GM06990 (cell line): Measurements from ENCODE around the gene FAM234B.

Experiments used
- DNase-seq: peaks from one replicate; pipeline ENCODE4 v3.0.0-alpha.2; 2011; ENCODE audit not compliant: insufficient read length; ENCODE audit errors: extremely low read depth
- H3K27me3 ChIP-seq: replicated peaks from 2 replicates; pipeline ENCODE4 v1.6.0; 2011; ENCODE audit warnings: low read length; ENCODE audit not compliant: control insufficient read depth, insufficient read depth
- H3K36me3 ChIP-seq: 2 replicates; pipeline ENCODE4 v1.5.1; 2011; ENCODE audit warnings: low read length; ENCODE audit not compliant: control insufficient read depth, insufficient read depth
- H3K4me3 ChIP-seq: replicated peaks from 2 replicates; pipeline ENCODE4 v1.5.1; 2011; ENCODE audit warnings: low read depth, mild to moderate bottlenecking, control low read depth, low read length
- CTCF ChIP-seq: IDR thresholded peaks from 2 replicates; pipeline ENCODE4 v1.5.1; 2011; ENCODE audit warnings: low read length, control low read depth, mild to moderate bottlenecking, inconsistent platforms; ENCODE audit not compliant: insufficient read depth, poor library complexity, severe bottlenecking

Gene FAM234B

GRCh38 chr12:13120413-13120812, 76.2 kb downstream of the FAM234B start:
- TF ChIP-seq CTCF = no peak
- H3K27me3 ChIP-seq = no peaks in the 10 kb centered on the region; the same call in none of the 2 replicates
- no peak for DNase-seq
- no peaks in the 10 kb centered on the region for H3K36me3 ChIP-seq
- H3K4me3 ChIP-seq = no peak overlapping the region

- no peaks in the 10 kb centered on the region; the same call in none of the 2 replicates for H3K27me3 ChIP-seq
- DNase-seq = no peak
- TF ChIP-seq CTCF = no peak
These were observed 77.4 kb downstream of the FAM234B start for GRCh38 chr12:13121568-13121967.

GRCh38 chr12:13124656-13125505, 80.7 kb downstream of the FAM234B start:
- no peak for TF ChIP-seq CTCF
- no peaks in the 10 kb centered on the region; the same call in none of the 2 replicates for H3K27me3 ChIP-seq
- no peaks in the 10 kb centered on the region for H3K36me3 ChIP-seq
- H3K4me3 ChIP-seq = no peak overlapping the region
- no peak for DNase-seq

More at GRCh38 chr12:13121568-13121967, 77.4 kb downstream of the FAM234B start:
- Histone ChIP-seq H3K36me3 (no peaks in the 10 kb centered on the region), H3K4me3 (no peak overlapping the region)

GRCh38 chr12:13125996-13126395, 81.8 kb downstream of the FAM234B start:
- Histone ChIP-seq H3K4me3 (no peak overlapping the region), H3K36me3 (no peaks in the 10 kb centered on the region), H3K27me3 (no peaks in the 10 kb centered on the region; the same call in 1 of the 2 replicates)
- no peak for DNase-seq
- TF ChIP-seq CTCF = no peak

GRCh38 chr12:13126494-13126893, 82.3 kb downstream of the FAM234B start:
- Histone ChIP-seq H3K4me3 (no peak overlapping the region), H3K27me3 (no peaks in the 10 kb centered on the region; the same call in 1 of the 2 replicates), H3K36me3 (no peaks in the 10 kb centered on the region)
- TF ChIP-seq CTCF = no peak
- no peak for DNase-seq
